Brain microvascular endothelial cell (primary cell): ENCODE results near the gene OTUD5.
A peak's percentile ranks its signal among the peaks of the same experiment; 100 is the strongest.
"Not testable (repeated sequence)": the region's sequence is repeated elsewhere in the genome, so short reads cannot be mapped to it uniquely, and the experiment has no call there.

Experiments used
- DNase-seq: peaks from one replicate; pipeline ENCODE4 v3.0.0-alpha.2; 2020
- H3K27ac ChIP-seq: fragments of 250-450 bp; sonication (Bioruptor Pico); 2 replicates; pipeline ENCODE4 v1.5.1; 2020; ENCODE audit warnings: mild to moderate bottlenecking, moderate library complexity
- H3K27me3 ChIP-seq: fragments of 250-450 bp; sonication (Bioruptor Pico); replicated peaks from 2 replicates; pipeline ENCODE4 v1.5.1; 2020; ENCODE audit warnings: mild to moderate bottlenecking
- H3K36me3 ChIP-seq: fragments of 250-450 bp; sonication (Bioruptor Pico); replicated peaks from 2 replicates; pipeline ENCODE4 v1.5.1; 2020; ENCODE audit warnings: mild to moderate bottlenecking
- H3K4me3 ChIP-seq: 2 replicates; pipeline ENCODE4 v1.5.1; 2011; ENCODE audit warnings: low read depth, mild to moderate bottlenecking, control low read depth, low read length, moderate library complexity
- CTCF ChIP-seq: IDR thresholded peaks from 2 replicates; pipeline ENCODE4 v1.5.1; 2011; ENCODE audit warnings: low read depth, mild to moderate bottlenecking, moderate library complexity, low read length, control low read depth, inconsistent platforms; ENCODE audit errors: missing control alignments
- in situ Hi-C: cut with HindIII; loops from 2 replicates; pipeline ENCODE4 v1.10.0; 2017; ENCODE audit warnings: low sequenced_read_pairs, low pct_ligation_motif_present

The OTUD5 gene

GRCh38 chrX:48891402-48892288 is 65.8 kb downstream of the OTUD5 start:
- Histone ChIP-seq H3K4me3 (peak overlapping the region; percentile 49), H3K27ac (no peak overlapping the region), H3K27me3 (no peaks in the 10 kb centered on the region), H3K36me3 (no peaks in the 10 kb centered on the region)
- peak; percentile 72 for DNase-seq
- in situ Hi-C loops = no loop called here
- TF ChIP-seq CTCF = peak; percentile 66

- no peak for DNase-seq
- in situ Hi-C loops = no loop called here
- Histone ChIP-seq H3K4me3 (peak overlapping the region; percentile 49), H3K27me3 (no peaks in the 10 kb centered on the region), H3K36me3 (no peaks in the 10 kb centered on the region), H3K27ac (no peak overlapping the region)
- TF ChIP-seq CTCF = no peak
Measured at GRCh38 chrX:48890934-48891401, 66.4 kb downstream of the OTUD5 start.

GRCh38 chrX:48890296-48890925 is 67.0 kb downstream of the OTUD5 start:
- DNase-seq = no peak
- Histone ChIP-seq H3K27me3 (no peaks in the 10 kb centered on the region), H3K36me3 (no peaks in the 10 kb centered on the region), H3K4me3 (peak overlapping the region; percentile 49), H3K27ac (no peak overlapping the region)
- no peak for TF ChIP-seq CTCF
- in situ Hi-C loops = no loop called here

GRCh38 chrX:48886586-48886985 is 70.8 kb downstream of the OTUD5 start:
- H3K27me3 ChIP-seq, H3K4me3 ChIP-seq, DNase-seq, H3K27ac ChIP-seq, in situ Hi-C loops, H3K36me3 ChIP-seq: not testable (repeated sequence)

GRCh38 chrX:48883729-48884128 is 73.7 kb downstream of the OTUD5 start:
- Histone ChIP-seq H3K4me3 (no peak overlapping the region), H3K27ac (no peak overlapping the region), H3K36me3 (no peaks in the 10 kb centered on the region), H3K27me3 (no peaks in the 10 kb centered on the region)
- no peak for TF ChIP-seq CTCF
- in situ Hi-C loops = no loop called here
- DNase-seq = no peak

- H3K4me3 ChIP-seq, H3K27me3 ChIP-seq, H3K27ac ChIP-seq, in situ Hi-C loops, DNase-seq, H3K36me3 ChIP-seq: not testable (repeated sequence)
Measured at GRCh38 chrX:48876944-48877343, 80.5 kb downstream of the OTUD5 start.
